Stimulated activated CD8-positive, alpha-beta memory T cell treated with anti-CD3 and anti-CD28 coated beads, Interleukin-7, amount 100 ng/mL, for 4 hours (primary cell): ENCODE measurements around the gene GALNT17.
"Not testable (repeated sequence)": the region's sequence is repeated elsewhere in the genome, so short reads cannot be mapped to it uniquely, and the experiment has no call there.

Source experiments
- DNase-seq, 2 donors: peaks; one replicate each; pipeline ENCODE4 v3.0.0-alpha.2; 2020; ENCODE audit warnings: low read depth in 2 of 2

Gene GALNT17

DNA sequence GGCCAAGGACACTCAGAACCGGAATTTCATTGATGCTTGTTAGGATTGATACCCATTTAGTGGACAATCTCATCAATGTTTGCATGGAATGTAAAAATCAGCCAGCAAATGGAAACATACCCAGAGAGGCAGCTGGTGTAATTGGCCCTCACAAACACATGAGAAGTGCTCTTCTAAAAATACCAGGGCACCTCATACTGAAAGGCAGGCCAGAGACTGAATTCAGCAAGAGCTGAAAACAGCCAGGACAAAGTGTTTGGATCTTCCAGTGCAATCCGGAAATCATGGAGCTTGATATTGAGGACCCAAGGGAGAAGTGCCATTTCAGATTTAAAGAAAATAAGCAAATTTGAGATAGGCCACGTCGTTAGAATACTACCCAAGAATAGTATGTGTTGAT is 498.6 kb downstream of the GALNT17 start:
- DNase-seq = no peak

DNA sequence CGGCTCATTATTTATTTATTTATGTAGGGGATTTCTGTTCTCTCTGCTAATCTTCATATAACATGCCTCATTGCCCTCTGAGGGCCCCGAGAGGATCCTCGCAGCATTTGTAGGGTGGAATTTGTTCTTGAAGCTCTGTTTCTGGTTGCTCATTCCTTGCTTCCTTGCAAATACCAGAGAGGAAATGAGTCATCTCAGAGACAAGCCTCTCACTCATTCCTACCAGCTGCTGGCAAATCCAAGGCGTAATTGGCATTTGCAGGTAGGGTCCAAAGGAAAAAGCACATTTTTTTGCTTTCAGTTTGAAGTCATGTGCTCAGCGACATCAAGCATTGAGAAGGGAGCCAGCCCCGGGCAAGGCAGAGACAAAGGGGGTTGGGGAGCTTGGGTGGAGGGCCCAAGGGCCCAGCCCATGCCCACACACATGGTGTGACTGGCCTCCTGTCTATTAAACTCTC is 501.6 kb downstream of the GALNT17 start:
- DNase-seq = no peak

DNA sequence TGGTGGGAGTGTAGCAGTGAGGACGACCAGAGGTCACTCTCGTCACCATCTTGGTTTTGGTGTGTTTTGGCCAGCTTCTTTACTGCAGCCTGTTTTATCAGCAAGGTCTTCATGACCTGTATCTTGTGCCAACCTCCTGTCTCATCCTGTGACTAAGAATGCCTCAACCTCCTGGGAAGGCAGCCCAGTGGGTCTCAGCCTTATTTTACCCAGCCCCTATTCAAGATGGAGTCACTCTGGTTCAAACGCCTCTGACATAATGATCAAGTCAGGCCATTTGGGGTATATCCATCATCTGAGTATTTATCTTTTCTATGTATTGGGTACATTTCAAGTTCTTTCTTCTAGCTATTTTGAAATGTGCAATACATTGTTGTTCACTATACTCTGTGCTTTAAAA is 503.9 kb downstream of the GALNT17 start:
- not testable (repeated sequence) for DNase-seq

DNA sequence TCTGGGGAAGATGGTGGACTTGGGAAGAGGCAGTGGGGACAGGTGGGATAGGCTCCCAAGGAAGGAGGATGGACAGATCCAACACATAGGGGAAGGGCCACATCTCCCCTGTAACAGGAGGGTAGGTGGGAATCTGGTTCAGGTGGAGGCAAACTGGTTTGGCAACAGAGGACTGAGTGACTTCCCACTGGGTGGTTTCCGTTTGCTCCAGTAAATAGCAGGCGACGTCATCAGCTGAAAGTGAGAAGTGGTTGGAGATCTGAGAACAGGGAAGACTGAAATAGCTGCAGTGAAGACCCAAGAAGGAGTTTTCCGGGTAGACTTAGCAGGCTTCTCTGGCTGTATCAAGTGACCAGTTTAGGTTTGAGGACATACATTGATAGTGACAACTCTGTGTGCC is 504.4 kb downstream of the GALNT17 start:
- no peak for DNase-seq

DNA sequence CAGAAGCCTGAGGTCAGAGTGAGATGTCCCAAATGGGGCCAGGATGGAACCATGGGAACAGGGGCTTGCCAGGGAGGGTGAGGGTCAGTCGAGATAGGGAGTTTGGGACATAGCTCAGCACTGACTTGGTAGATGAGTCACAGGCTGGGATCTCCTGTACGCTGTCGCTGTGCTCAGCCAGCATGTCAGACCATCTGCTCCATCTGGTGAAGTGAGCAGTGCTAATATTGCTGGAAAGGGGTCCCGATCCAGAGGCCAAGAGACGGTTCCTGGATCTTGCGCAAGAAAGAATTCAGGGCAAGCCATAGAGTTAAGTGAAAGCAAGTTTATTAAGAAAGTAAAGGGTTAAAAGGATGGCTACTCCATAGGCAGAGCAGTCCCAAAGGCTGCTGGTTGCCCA is 505.6 kb downstream of the GALNT17 start:
- DNase-seq = no peak

DNA sequence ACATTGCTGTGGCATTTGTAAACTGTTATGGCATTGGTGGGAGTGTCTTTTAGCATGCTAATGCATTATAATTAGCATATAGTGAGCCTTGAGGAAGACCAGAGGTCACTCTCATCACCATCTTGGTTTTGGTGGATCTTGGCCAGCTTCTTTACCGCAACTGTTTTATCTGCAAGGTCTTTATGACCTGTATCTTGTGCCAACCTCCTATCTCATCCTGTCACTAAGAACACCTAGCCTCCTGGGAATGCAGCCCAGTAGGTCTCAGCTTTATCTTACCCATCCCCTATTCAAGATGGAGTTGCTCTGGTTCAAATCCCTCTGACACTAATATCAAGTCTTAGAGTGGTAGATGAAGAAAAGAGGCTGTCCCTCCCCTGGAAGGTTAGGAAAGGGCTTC is 506.2 kb downstream of the GALNT17 start:
- DNase-seq = no peak

DNA sequence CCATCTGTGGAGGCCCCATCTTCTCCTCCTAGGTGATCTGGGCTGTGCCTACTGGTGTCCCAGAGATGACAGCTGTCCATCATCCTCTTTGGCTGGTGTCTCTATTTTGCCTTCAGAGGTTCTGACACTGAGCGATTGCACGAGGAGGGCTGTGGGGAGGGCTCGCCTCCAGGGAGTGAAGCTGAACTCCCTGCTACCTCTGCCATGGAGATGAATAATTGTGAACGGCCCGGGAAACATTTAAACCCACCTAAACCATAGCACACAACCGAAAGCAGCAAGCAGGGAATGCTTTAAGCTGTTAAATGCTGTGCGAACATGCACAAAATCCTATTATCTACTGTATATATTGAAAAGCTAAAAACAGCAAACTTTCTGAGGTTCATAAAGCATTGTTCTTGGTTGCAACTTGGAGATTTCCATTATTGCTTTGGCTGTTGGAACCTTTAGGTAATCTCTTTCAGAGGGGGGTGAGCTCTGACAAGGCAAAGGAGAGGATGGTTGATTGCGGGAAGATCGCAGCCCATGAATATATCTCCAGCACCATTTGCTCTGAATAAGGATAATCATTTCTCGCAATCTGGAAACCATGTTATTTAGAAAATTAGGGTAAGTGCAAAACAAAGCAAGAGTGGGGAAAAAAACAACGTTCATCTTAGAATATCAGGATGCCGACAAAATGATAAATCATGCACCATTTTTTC is 507.6 kb downstream of the GALNT17 start:
- no peak for DNase-seq

DNA sequence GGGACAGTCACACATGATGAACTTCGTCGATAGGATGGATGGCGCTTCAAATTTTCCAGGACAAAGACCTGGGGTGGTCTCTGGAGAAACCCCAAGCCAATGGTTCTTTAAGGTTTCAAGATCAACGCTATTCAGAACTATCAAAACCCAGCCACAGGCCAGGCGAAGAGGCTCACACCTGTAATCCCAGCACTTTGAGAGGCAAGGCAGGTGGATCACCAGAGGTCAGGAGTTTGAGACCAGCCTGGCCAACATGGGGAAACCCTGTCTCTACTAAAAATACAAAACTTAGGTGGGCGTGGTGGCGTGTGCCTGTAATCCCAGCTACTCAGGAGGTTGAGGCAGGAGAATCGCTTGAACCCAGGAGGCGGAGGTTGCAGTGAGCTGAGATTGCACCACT is 511.1 kb downstream of the GALNT17 start:
- DNase-seq = not testable (repeated sequence)

DNA sequence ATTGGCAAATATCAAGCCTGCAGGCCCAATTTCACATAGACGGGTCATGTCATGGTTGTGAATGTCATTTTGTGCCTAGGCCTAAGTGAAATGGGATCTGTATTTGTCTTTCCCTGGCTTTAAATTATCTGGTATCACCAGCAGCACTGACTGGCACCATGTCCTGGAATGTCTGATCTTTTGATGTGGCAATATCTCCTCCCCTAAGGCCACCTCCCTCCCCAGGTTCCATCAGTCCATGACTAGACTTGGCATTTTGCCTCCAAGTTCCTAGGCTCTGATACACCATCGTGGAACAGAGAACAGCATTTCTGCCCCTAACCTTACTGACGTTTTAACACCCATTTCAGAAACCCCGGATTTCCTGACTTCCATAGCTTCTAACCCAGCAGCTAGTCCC is 513.9 kb downstream of the GALNT17 start:
- DNase-seq = no peak

DNA sequence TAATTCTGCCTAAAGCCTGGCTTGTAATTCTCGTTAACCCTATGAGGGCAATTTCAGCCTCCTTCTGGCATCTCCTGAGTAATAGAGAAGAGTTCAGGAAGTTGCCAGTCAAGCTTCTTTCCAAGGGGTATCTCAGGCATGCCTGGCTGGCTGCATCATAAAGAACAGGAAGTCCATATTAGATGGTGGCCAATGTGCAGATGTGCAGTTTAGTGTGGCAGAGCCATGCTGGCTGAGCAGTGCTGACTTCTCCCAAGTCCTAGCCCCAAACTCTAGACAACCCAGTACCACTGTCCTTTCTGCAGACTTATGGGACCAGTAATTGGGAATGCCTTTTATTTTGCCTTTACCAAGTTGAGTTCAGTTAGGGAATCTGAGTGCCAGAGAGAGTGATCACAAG is 517.9 kb downstream of the GALNT17 start:
- no peak for DNase-seq

DNA sequence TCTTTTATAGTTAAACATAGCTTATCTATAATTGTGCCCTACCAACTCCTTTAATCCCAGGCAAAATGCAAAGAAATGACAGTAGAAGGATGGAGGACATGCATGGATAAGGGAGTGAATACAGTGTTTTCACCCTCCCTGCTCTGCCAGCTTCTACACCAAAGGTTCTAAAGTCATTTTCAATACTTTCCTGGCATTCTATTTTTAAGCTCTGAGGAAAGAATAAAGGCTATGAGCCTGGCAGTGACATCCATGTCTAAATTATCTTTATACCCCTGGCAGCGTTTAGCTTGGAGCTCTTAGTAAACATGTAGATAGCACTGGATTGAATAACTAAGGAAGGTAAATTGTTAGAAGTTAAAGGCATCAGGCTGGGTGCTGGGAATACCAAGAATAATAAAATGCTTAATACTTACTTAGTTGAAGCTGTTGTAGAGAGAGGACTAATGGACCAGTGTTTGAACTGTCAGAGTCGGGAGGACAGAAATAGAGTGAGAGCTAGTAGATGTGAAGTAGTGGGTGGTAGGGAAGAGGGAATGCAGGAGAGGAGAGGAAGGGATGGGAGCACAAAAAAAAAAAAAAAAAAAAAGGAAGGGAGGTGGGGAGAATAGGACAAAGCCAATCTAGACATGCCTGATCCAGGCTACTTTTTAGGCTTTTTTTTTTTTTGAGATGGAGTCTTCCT is 518.9 kb downstream of the GALNT17 start:
- DNase-seq = no peak

DNA sequence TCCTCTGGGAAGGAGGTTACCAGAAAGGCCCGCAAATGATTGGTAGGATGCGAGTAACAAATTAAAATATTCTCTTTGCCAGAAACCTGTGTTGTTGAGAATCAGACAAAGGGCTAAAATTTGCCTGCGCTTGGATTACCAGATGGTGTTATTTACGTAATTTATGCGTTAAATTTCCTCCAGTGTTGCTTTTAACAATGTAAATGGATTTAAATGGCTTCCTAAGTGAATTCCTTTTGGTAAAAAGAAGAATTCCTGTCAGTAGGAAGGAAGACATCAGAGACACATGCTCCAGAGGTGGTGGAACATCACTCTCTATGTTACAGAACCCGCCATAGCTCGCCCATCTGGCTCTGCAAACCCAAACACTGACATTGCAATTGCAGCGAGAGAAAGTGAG is 520.6 kb downstream of the GALNT17 start:
- no peak for DNase-seq

DNA sequence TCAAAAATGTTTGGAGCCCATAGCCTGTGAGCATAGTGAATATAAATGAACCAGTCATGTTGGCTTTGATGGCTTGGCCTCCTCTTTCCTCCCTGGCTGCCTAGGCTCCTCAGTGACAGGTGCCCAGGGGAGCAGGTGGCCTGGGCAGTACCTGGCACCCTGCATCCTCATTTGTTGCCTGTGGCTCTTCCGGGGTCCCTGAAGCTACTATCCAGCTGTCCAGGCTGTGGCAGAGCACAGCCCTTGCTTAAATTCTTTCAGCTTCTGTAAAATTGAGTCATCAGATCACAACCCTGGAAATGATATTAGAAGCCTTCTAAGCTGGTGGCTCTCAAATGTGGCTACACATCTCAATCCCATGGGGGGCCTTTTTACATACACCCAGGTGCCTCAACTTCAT is 525.4 kb downstream of the GALNT17 start:
- DNase-seq = no peak

DNA sequence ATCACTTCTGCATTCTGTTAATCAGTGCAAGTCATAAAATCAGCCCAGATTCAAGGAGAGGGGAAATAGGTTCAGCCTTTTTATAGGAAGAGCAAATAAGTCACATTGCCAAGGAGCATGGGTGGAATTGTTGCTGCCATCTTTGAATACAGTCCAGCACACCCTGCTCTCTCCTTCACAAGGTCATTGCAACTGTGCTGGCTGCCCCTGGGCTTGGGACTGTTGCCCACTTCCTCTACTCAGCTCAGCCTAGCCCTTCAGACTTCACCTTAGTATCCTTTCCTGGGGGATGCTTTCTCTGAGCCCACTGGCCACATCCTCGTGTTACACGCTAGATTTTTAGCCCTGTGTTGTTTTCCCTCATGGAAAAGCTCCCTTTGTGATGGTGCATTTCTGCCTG is 527.7 kb downstream of the GALNT17 start:
- no peak for DNase-seq

DNA sequence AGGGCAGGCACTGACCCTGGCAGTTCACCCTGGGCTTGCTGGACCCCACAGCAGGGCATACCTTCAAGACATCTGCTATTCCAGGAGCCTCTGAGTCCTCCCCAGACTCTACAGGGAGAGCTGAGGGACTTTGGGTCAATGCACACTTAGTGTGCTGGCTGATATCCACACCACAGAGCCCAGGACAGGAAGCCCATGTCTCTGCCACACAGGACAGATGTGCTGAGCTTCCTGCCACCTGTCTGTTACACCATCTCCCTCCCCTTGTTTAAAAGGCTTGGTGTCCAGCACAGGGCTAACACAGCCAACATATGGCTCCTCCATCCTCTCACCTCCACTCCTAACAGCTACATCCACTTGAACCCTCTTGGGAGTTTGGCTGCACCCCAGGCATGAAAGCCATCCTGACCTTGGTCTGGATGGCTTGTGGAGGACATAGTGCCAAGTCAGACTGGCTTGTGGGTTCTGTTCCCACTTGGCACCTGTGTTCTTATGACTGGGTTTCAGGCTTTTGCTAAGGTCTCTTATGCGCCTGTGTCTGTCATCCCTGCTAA is 529.8 kb downstream of the GALNT17 start:
- DNase-seq = no peak

DNA sequence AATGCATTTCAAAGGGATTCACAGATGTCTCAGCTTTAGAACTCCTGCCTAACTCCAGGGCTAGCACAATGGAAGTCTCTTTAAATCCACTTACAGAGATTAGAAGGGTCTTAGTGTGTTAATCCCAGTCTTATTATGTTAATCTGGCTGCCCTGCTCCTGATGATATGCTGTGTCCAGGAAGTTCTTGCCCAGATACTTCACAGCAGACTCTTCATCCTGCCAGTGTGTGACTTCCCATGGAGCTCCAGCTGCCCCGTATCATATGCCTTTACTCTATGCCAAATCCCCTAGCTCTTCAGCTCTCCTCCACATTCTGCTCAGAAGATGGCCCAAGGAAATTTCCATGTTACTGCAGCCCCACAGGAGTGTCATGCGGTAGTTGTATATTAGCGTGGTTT is 533.8 kb downstream of the GALNT17 start:
- no peak for DNase-seq

DNA sequence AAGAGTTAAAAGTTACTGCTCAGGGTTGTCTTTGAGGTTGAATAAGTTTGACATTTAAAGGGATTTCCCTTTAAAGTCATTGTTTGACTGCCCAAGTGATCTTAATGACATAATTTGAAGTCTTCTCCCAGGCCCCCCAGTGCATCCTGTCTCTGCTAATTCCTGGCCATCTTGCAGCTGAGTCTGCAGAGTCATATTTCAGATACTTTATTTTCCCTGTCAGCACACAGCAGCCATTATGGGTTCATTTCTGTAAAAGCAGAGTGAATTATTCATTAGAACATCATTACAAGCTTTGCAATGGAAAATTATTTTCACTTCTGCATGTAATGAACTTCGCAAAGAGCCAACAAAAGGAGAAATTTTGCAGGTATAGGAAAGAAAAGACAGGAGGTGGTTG is 536.6 kb downstream of the GALNT17 start:
- DNase-seq = no peak

DNA sequence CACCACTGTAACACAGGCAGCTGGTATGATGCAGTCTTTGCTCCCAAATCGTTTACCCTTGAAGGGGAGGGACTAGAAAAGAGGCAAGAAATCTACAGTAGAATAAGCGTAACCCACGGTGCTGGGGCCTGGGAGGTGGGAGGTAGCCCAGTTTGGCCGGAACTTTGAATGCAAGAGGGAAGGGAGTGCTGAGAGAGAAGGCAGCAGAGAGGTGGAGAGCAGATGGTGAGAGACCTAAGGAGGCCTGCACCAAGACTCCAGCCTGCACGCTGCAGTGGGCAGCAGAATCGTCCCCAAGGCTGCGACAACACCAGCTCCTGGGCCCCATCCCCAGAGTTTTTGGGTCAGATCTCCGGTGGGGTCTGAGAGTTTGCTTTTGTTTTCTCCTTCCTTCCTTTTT is 547.5 kb downstream of the GALNT17 start:
- DNase-seq = no peak

DNA sequence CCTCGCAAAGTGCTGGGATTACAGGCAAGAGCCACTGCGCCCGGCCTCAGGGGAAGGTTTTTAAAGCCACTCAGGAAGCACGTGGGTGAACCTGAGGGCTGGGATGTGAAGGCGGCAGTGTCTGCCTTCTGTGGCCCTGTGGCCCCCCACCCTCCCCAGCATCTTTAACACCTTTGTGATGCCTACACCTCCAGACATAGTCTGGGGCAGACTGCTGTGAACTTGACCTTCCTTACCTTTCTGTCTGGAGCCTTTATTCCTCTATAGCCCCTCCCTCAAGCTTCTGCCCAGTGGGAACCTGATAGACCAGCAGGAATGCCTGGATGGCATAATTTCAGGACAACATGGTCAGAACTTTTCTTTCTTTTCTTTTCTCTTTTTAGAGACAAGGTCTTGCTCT is 550.2 kb downstream of the GALNT17 start:
- DNase-seq = no peak

DNA sequence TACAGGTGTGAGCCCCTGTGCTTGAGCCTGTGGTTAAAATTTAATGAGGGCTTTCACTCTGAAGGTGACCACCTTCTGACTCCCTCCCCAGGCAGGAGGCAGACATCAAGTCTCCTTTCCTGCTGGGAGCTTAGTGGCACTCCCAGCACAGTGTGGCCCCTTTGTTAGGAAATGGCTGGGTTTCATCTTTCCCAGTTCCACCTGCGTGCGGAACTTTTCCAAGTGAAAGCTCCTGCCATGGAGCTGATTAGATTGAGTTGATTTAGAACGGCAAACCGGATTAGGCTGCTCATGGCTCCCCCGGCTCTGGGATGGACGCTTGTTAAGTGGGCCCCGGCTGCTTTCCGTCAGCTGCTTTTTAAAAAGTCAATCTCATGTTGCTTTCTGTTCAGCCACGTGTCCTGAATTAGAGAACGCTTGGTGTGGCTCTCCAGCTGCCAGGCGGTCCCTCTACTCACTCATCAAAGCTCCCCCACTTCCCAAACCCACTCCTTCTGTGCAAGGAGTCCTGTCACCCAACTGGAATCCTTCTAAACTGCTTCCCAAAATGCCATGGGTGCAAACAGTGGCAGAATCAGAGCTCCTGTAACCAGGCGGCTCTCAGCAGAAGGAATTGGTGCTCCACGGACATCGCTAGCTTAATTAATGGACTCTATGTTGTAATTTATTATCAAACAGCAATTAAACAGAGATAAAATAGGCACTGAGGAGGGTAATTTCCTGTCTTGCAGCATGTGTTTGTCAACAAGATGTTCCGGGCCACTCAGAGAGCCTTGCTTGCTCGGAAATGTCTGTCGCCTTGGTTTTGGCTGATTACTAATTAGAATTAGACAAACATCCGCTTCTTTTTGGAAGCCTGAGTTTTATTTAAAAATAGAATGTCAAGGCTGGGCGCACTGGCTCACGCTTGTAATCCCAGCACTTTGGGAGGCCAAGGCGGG is 551.2 kb downstream of the GALNT17 start:
- DNase-seq = no peak

DNA sequence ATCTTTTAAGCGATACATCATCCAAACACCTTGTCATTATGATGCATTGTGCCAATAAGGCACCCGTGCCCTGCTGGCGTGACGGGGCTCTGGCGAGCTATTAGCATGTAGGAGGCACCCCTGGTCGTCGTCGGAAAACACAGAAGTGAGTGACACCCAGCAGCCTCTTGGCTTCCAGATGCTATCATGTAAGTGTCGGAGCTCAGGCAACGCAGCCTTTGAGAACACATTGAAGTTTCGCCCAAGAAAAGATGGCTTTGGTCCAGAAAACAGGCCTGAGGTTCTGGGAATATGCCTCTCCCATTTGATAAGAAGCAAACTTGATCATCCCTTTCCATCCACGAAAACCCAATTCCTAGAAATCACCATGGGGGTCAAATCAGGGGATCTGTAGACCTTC is 555.3 kb downstream of the GALNT17 start:
- no peak for DNase-seq
